HG03521 (cell line): ENCODE results near the gene TUBA4B.

Source experiments
- ATAC-seq: cut with Tn5 transposase; IDR thresholded peaks from one replicate; pipeline ENCODE4 v1.9.1; 2021; ENCODE audit warnings: mild to moderate bottlenecking, moderate library complexity; ENCODE audit not compliant: unreplicated experiment

Gene TUBA4B

DNA sequence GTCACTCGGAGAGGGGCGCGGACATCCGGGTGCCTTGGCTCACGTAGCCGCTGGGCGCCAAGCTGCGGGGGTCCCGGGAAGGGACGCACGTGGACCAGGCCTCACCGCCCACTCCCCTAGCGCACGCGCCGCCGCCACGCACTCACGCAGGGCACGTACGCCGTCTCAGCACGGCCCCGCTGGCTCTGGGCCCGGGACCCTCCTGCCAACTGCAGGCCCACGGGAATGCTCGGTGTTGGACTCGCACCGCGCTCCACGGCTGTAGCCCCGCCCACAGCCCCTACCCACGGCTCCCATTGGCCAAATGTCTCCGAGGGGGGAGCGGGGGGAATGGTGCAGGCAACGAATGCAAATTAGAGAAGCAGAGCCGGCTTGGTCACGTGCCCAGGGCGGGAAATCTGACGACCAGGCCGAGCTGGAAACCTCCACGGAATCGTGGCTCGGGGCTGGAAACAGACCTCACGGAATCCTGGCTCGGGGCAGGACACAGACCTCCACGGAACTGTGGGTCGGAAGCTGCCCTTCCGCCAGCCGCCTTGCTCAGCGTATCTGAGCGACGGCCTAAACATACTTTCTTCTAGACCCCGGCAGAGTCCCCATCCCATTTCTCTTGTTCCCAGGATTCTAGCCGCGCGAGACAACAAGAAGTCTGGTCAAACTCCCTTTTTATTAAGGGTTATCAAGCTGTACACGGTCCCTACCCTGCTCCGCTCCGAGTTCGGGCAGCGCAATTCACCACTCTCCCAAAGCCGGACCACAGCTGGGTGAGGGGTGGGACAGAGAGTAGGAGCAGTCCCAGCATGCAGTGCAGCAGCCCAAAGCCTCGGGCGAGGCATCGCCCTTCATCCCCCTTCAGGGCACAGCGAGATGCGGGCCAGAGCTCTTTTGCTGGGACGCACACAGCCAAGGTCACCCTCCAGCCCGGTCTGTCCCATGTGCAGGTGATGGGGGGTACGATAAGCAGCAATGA, 34.0 kb upstream of the TUBA4B start, which contains the start of gene ABCB6:
TSS of gene ABCB6 (minus strand) at position 227 of the 970 bp plus-strand sequence. CDS start 285 bp downstream, outside the sequence.
- ATAC-seq = peak; percentile 68

DNA sequence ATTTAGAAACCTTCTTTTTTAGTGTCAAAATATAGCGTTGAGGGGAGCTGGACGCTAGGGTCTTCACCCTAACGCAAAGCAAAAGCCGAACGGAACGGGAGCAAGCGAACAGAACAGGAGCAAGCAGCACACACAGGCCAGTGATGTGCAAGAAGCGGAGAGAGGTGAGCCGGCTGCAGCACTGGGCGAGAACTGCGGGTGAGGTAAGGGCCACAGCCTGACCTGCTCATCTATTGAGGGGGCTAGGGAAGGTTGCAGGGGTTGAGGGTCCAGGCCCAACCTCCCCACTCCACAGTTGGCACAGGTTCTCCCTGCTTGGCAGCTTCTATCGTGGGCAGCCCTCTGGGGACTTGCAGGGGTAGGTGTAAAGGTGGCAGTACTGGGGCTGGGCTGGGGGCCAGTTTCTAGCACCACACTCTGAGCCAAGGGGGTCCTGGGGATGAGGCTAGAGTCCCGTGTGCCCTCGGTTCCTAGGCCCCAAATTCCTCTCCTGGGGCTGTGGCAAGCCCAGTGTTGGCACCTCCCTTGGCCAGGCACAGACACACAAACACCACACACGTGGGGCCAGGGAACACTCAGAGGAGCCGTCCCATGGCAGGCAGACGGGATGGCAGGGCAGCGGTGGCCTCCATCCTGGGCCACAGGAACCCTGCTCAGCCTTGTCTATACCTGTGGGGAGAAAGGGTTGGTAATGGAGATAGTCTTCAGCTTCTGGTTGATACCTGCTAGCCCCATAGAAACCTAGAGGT, 33.1 kb upstream of the TUBA4B start:
- no peak for ATAC-seq

GRCh38 chr2:219220652-219221402, 32.2 kb upstream of the TUBA4B start:
- ATAC-seq = no peak

DNA sequence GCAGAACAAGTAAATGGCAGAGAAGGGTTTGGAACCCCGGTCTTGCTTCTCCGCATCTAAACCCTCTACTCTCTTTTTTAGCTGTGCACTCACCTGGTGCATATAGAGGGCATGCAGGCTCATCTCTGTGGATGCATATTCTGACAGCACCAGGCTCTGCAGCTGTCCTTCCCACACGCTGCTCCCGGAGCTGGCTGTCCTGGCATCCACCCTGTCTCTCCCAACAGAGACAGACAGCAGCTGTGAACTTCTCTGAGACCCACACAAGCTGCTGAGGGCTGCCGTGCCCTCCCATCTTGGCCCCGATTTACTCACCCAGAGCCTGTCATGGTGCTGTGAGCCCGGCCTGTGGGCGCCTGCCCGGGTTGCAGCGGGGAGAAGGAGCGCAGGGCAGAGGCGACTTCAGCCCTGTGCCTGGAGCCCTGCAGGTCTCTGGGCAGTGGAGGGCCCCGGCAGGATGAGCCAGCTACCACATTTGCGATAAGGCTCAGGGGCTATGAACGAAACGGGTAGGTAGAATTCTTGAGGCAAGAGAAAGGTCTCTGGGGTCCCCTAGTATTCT, 31.0 kb upstream of the TUBA4B start:
- ATAC-seq = no peak

GRCh38 chr2:219223831-219224610, 29.0 kb upstream of the TUBA4B start:
- no peak for ATAC-seq

- ATAC-seq = no peak
Observed at GRCh38 chr2:219225350-219225749, 27.7 kb upstream of the TUBA4B start.

DNA sequence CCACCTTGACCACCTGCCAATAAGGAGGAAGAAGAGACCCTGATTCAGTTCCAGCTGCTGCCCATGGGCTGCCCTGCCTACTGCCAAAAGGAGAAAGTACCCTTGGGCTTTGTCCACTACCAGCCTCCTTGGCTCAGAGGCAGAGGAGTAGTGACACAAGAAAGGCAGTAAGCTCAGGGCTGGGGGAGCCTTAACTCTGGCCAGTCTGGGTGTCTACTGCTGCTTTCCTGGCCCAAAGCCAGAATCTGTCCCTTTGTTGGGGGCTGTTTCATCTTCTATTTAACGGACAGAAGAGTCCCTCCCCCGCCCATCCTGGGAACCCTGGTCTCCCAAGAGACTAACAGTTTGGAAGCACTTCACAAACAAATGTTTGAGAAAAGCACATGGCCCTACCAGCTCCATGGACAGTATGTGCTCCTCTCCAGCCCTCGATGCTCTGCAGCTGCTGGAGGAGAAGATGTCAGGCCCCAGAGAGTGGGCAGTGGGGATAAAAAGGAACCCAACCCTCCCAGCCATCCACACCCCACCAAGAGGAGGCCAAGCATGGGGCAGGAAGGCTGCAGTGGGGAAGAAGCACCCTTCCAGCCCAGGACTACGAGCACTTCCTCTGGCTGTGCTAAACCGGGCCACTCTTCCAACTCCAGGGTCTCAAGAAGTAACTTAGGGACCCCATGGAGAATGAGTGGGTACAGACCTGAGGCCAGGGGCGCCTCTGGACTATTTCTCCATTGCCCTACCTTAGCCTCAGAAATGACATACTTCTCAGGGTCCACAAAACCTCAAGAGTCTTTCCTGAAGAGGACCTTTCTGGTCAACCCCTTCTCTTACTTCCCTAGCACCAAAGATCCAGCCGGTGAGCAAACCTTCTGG, 24.8 kb upstream of the TUBA4B start:
- no peak for ATAC-seq

DNA sequence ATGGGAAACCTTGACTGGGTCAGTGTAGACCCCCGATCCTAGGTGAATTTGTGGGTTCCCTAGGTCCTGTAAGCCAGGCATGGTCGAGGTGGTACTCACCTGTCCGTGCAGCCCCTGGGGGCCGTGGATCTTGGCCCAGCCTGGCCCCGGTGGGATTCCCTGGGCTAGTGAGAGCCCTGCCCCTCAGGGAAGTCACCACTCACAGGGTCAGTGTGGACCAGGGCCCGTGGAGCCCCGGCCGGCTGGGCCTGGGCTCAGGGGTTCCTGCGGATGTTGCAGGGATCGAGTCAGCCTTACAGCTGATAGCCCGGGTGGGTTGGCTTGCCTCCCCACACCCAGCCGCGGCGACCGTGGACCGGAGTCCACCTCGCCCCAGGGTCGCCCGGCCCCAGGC, 24.1 kb upstream of the TUBA4B start:
- no peak for ATAC-seq

- peak; percentile 97 for ATAC-seq
Observed at GRCh38 chr2:219229305-219230058, 23.6 kb upstream of the TUBA4B start, which contains the start of the genes ANKZF1 and ATG9A. Gene ANKZF1, plus strand, starts transcription at chr2:219229806. Its CDS starts 452 bp downstream, at chr2:219230258. Gene ATG9A, minus strand, starts transcription at chr2:219229636. Its CDS starts 1,612 bp downstream, at chr2:219228024.

GRCh38 chr2:219230059-219230540, 22.9 kb upstream of the TUBA4B start:
- no peak for ATAC-seq

DNA sequence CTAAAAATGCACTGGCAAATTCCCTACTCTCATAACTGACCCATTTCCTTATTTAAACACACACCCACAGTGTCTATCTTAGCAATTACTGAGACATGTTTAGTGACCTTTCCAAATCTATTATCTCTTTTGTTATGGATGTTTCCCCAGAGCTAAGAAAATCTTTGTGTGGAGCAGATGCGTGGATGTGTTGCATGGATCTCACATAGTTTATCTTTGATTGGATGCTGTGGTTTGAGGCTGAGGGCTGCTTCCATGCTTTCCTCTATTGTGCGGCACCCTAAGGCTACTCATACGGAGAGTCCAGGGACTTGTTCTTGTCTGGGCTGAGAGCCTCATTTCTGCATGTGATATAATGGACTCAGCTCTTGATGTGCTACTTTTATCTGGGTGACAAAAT, 18.7 kb upstream of the TUBA4B start:
- ATAC-seq = no peak

GRCh38 chr2:219243291-219243761, 9.7 kb upstream of the TUBA4B start:
- ATAC-seq = no peak

DNA sequence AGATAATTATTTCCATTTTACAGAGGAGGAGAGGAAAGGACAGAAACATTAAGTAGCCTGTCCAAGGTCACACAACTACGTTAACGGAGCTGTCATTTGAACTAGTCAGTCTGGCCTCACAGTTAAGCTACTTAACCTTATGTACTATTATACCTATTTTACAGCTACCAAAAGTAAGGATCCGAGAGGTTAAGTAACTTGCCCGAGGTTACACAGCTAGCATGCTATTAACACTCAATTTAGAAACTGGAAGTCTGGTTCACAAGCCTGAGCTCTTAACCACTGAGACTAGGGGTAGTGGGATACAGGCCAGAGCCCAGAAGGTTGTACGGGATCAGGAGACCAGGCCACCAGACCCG, 8.3 kb upstream of the TUBA4B start:
- no peak for ATAC-seq

- peak; percentile 79 for ATAC-seq
Observed at GRCh38 chr2:219245148-219245898, 7.7 kb upstream of the TUBA4B start, which contains the start of the genes GLB1L and STK16. Gene GLB1L, minus strand, starts transcription at chr2:219245444. Its CDS starts 1,871 bp downstream, at chr2:219243573. Gene STK16, plus strand, starts transcription at chr2:219245479. Its CDS starts 521 bp downstream, at chr2:219246000.

GRCh38 chr2:219245899-219246230, 7.2 kb upstream of the TUBA4B start:
- no peak for ATAC-seq

- ATAC-seq = no peak
Observed at GRCh38 chr2:219246559-219246958, 6.5 kb upstream of the TUBA4B start.
